ENCODE results near the gene IL9R.
"Not testable (repeated sequence)": the region's sequence is repeated elsewhere in the genome, so short reads cannot be mapped to it uniquely, and the experiment has no call there.

The IL9R gene

GRCh38 chrX:155962906-155963305 lies 34.6 kb upstream of the IL9R start:
- Histone ChIP-seq H4K20me1 (no peaks in the 10 kb centered on the region), H3K9me3 (replicated peaks in 1 of 11) (peaks cover 16 to 31% (median 21%) of the 10 kb centered on the region in 11 experiments), H3K36me3 (no peaks in the 10 kb centered on the region), H3K27me3 (no peaks in the 10 kb centered on the region), H3K4me3 (no peak overlapping the region), H3K27ac (no peak overlapping the region), H3K4me1 (no peaks in the 10 kb centered on the region), H3K4me2 (no peak overlapping the region), H3K9ac (no peak overlapping the region)
- TF ChIP-seq Cebpa-rat (IDR thresholded peaks at IDR 0.05) = no peak

GRCh38 chrX:155966876-155967275 lies 30.6 kb upstream of the IL9R start:
- Histone ChIP-seq H3K9me3 (replicated peaks in 1 of 11) (peaks cover 32 to 59% (median 43%) of the 10 kb centered on the region in 11 experiments), H3K9ac (no peak overlapping the region), H4K20me1 (no peaks in the 10 kb centered on the region), H3K27ac (no peak overlapping the region), H3K36me3 (no peaks in the 10 kb centered on the region), H3K27me3 (no peaks in the 10 kb centered on the region), H3K4me2 (no peak overlapping the region), H3K4me3 (no peak overlapping the region), H3K4me1 (no peaks in the 10 kb centered on the region)
- no peak for TF ChIP-seq Cebpa-rat (IDR thresholded peaks at IDR 0.05)

GRCh38 chrX:155967653-155968325 lies 29.7 kb upstream of the IL9R start:
- Histone ChIP-seq H3K9me3 (replicated peaks in 1 of 11) (peaks cover 31 to 56% (median 42%) of the 10 kb centered on the region in 11 experiments), H3K4me2 (no peak overlapping the region), H3K36me3 (no peaks in the 10 kb centered on the region), H3K4me3 (no peak overlapping the region), H3K27ac (no peak overlapping the region), H4K20me1 (no peaks in the 10 kb centered on the region), H3K27me3 (no peaks in the 10 kb centered on the region), H3K4me1 (no peaks in the 10 kb centered on the region), H3K9ac (no peak overlapping the region)
- TF ChIP-seq Cebpa-rat (IDR thresholded peaks at IDR 0.05) = no peak

- no peak overlapping the region for H3K4me2 ChIP-seq
- no peaks in the 10 kb centered on the region for H3K36me3 ChIP-seq
- no peak overlapping the region for H3K4me3 ChIP-seq
- H3K9ac ChIP-seq = no peak overlapping the region
- TF ChIP-seq Cebpa-rat (IDR thresholded peaks at IDR 0.05) = no peak
- H3K27ac ChIP-seq = no peak overlapping the region
- H3K27me3 ChIP-seq = no peaks in the 10 kb centered on the region
- no peaks in the 10 kb centered on the region for H4K20me1 ChIP-seq
- H3K4me1 ChIP-seq = no peaks in the 10 kb centered on the region
- peaks cover 26 to 51% (median 37%) of the 10 kb centered on the region in 11 experiments for H3K9me3 ChIP-seq (replicated peaks in 1 of 11)
These were observed 29.2 kb upstream of the IL9R start for GRCh38 chrX:155968326-155968661.

DNA sequence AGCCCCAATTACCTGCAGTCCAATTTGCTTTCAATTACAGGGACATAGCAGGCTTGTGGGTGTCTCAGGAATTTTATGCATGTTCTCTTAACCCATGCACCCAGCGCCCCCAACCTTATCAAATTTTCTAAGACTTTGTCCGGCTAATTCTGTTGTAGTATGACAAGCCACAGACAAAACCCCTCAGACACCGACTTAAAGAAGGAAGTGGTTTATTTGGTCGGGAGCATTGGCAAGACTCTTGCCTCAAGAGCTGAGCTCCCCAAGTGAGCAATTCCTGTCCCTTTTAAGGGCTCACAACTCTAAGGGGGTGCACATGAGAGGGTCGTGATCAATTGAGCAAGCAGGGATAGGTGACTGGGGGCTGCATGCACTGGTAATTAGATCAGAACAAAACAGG lies 28.7 kb upstream of the IL9R start:
- Histone ChIP-seq H3K36me3 (no peaks in the 10 kb centered on the region), H3K9ac (no peak overlapping the region), H3K27ac (no peak overlapping the region), H3K4me1 (no peaks in the 10 kb centered on the region), H3K4me3 (no peak overlapping the region), H3K27me3 (no peaks in the 10 kb centered on the region), H3K9me3 (replicated peaks in 1 of 11) (peaks cover 21 to 46% (median 32%) of the 10 kb centered on the region in 11 experiments), H4K20me1 (no peaks in the 10 kb centered on the region), H3K4me2 (no peak overlapping the region)
- no peak for TF ChIP-seq Cebpa-rat (IDR thresholded peaks at IDR 0.05)

DNA sequence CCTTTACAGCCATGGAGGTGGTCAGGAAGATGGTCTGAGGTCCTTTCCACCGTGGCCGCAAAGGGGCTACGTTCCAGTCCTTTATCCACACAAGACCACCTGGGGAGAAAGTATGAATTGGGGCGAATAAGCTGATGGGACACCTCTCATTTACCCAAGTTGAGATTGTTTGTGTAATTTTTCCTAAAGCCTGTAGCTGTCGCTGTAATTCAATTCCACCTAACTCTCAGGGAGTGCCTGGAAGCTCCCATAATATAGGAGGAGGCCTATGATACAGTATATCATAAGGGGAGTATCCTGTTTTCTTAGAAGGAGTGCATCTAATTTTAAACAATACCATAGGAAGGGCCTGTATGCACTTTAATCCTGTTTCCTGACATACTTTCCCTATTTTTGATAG lies 25.8 kb upstream of the IL9R start:
- not testable (repeated sequence) for H3K36me3 ChIP-seq, H3K9ac ChIP-seq, H3K4me3 ChIP-seq, H4K20me1 ChIP-seq, H3K27ac ChIP-seq, H3K4me1 ChIP-seq, H3K27me3 ChIP-seq, H3K4me2 ChIP-seq
- peaks cover 21 to 42% (median 31%) of the 10 kb centered on the region in 11 experiments for H3K9me3 ChIP-seq (replicated peaks in 1 of 11)

DNA sequence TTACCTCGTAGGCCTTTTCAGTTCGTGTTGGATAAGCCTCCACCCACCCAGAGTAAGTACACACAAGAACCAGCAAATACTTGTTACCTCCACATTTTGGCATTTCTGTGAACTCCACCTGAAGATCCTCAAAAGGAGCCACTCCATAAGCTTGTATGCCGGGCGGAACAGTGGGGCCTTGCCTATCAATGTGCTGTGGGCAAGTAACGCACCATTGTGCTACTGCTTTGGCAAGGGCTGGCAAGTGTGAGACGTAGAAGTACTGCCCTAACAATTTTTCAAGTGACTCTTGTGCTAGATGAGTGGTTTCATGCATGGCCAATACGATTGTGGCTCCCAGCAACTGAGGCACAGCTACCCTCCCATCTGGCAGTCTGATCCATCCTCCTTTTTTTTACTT lies 25.3 kb upstream of the IL9R start:
- not testable (repeated sequence) for H3K27me3 ChIP-seq, H3K27ac ChIP-seq, H3K4me3 ChIP-seq, H3K4me1 ChIP-seq, H3K36me3 ChIP-seq, H4K20me1 ChIP-seq, H3K4me2 ChIP-seq, H3K9ac ChIP-seq
- peaks cover 21 to 44% (median 31%) of the 10 kb centered on the region in 11 experiments for H3K9me3 ChIP-seq (replicated peaks in 1 of 11)

GRCh38 chrX:155983326-155983725 lies 14.2 kb upstream of the IL9R start:
- H3K9me3 ChIP-seq (replicated peaks in 1 of 11) = peaks cover 18 to 35% (median 27%) of the 10 kb centered on the region in 11 experiments; a peak in 21 of 22 replicates
- H3K4me1 ChIP-seq = no peaks in the 10 kb centered on the region
- no peaks in the 10 kb centered on the region for H3K36me3 ChIP-seq
- no peak overlapping the region for H3K4me3 ChIP-seq
- no peak overlapping the region for H3K27ac ChIP-seq
- TF ChIP-seq Cebpa-rat (IDR thresholded peaks at IDR 0.05) = no peak
- H4K20me1 ChIP-seq = no peaks in the 10 kb centered on the region
- H3K27me3 ChIP-seq = no peaks in the 10 kb centered on the region
- no peak overlapping the region for H3K9ac ChIP-seq
- H3K4me2 ChIP-seq = no peak overlapping the region

- Histone ChIP-seq H3K4me1 (no peaks in the 10 kb centered on the region), H3K9ac (no peak overlapping the region), H3K27me3 (no peaks in the 10 kb centered on the region), H3K4me3 (no peak overlapping the region), H3K9me3 (replicated peaks in 1 of 11) (peaks cover 18 to 35% (median 27%) of the 10 kb centered on the region in 11 experiments; a peak in 21 of 22 replicates), H3K36me3 (no peaks in the 10 kb centered on the region), H3K27ac (no peak overlapping the region), H3K4me2 (no peak overlapping the region), H4K20me1 (no peaks in the 10 kb centered on the region)
- no peak for TF ChIP-seq Cebpa-rat (IDR thresholded peaks at IDR 0.05)
These were observed 12.3 kb upstream of the IL9R start for GRCh38 chrX:155985208-155985607.

DNA sequence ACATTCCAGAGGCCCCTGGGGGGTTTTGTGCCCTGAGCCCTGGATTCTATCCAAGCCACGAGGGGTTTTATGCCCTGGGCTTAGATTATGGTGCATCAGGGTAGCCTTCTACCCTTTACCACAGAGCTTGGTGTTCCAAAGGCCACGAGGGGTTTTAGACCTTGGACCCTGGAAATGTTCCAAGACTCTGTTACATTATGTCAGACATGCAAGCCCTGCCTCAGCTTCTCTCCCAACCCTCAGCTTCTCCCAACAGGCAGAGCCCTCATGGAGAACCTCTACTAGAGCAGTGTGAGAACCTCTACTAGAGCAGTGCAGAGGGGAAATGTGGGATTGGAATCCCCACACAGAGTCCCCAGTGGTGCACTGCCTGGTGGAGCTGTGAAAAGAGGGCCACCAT lies 10.5 kb upstream of the IL9R start:
- H3K4me1 ChIP-seq, H3K27me3 ChIP-seq, H4K20me1 ChIP-seq, H3K36me3 ChIP-seq, H3K4me2 ChIP-seq, H3K27ac ChIP-seq, H3K9ac ChIP-seq, H3K4me3 ChIP-seq: not testable (repeated sequence)
- H3K9me3 ChIP-seq (replicated peaks in 1 of 11) = peaks cover 18 to 34% (median 26%) of the 10 kb centered on the region in 11 experiments; a peak in 21 of 22 replicates
